Mucosa of gallbladder (tissue), 1 donor: ENCODE measurements around the gene IER5L. TPM values are rescaled to one million over a fixed set of nuclear protein-coding genes. Genes with fewer than 3 reads are reported as not detected.
"Not testable (repeated sequence)": the region's sequence is repeated elsewhere in the genome, so short reads cannot be mapped to it uniquely, and the experiment has no call there.

ENCODE experiments used
- DNase-seq: peaks from one replicate; pipeline ENCODE4 v3.0.0-alpha.2; 2020; ENCODE audit warnings: low spot score
- total RNA-seq: library from RNA; stranded (reverse); gene quantifications from one replicate; pipeline ENCODE4 v1.2.1, GENCODE V29; 2021
- donor health status: DM: no; HTN: no; CAD: no.

IER5L gene
- total RNA-seq, 1 donor from 2014 or later, result 43.5 TPM

- DNase-seq, result no peak
Measured at GRCh38 chr9:129181246-129181645, 3.2 kb upstream of the IER5L start.

GRCh38 chr9:129178568-129179382 lies 714 bp upstream of the IER5L start:
- DNase-seq, result no peak

GRCh38 chr9:129177443-129177790 lies 644 bp downstream of the IER5L start:
- DNase-seq, result no peak

- no peak for DNase-seq
Measured at GRCh38 chr9:129176701-129177442, 1.2 kb downstream of the IER5L start.

- DNase-seq, result peak; percentile 90
Measured at GRCh38 chr9:129175825-129176633, 2.0 kb downstream of the IER5L start.

GRCh38 chr9:129175515-129175824 lies 2.6 kb downstream of the IER5L start:
- no peak for DNase-seq

GRCh38 chr9:129174724-129175514 lies 3.1 kb downstream of the IER5L start:
- DNase-seq, result peak; percentile 84

GRCh38 chr9:129174102-129174723 lies 3.8 kb downstream of the IER5L start:
- peak; percentile 91 for DNase-seq

- no peak for DNase-seq
Measured at GRCh38 chr9:129173296-129174101, 4.6 kb downstream of the IER5L start.

- no peak for DNase-seq
Measured at GRCh38 chr9:129172816-129173215, 5.2 kb downstream of the IER5L start.

- DNase-seq, result no peak
Measured at GRCh38 chr9:129171993-129172751, 5.9 kb downstream of the IER5L start.

- no peak for DNase-seq
Measured at GRCh38 chr9:129170229-129170628, 7.8 kb downstream of the IER5L start.

- peak; percentile 87 for DNase-seq
Measured at GRCh38 chr9:129166623-129167557, 11.2 kb downstream of the IER5L start.

- DNase-seq, result no peak
Measured at GRCh38 chr9:129165198-129165597, 12.9 kb downstream of the IER5L start.

GRCh38 chr9:129164246-129164930 lies 13.7 kb downstream of the IER5L start:
- peak; percentile 67 for DNase-seq

GRCh38 chr9:129163753-129164152 lies 14.3 kb downstream of the IER5L start:
- no peak for DNase-seq

GRCh38 chr9:129163198-129163670 lies 14.8 kb downstream of the IER5L start:
- DNase-seq, result not testable (repeated sequence)
